Breast epithelium (tissue), 3 donors: ENCODE data around the gene PTPN7.

Source experiments
- POLR2A ChIP-seq: fragments of 450-650 bp; IDR thresholded peaks from one replicate; pipeline ENCODE4 v1.6.1; 2016; ENCODE audit warnings: antibody characterized with exemption, mild to moderate bottlenecking, moderate library complexity
- POLR2AphosphoS5 ChIP-seq, 3 donors: sonication (generic); formaldehyde crosslinking; IDR thresholded peaks; one replicate each; pipeline ENCODE4 v1.6.1; 2017; ENCODE audit warnings: antibody characterized with exemption in 3 of 3

- TF ChIP-seq POLR2A (no peak), POLR2AphosphoS5 (IDR thresholded peaks at IDR 0.05) (no peak)
Observed at GRCh38 chr1:202168861-202169260, 8.5 kb upstream of the PTPN7 start.
